ENCODE results near the gene DYNLT4.

DNA sequence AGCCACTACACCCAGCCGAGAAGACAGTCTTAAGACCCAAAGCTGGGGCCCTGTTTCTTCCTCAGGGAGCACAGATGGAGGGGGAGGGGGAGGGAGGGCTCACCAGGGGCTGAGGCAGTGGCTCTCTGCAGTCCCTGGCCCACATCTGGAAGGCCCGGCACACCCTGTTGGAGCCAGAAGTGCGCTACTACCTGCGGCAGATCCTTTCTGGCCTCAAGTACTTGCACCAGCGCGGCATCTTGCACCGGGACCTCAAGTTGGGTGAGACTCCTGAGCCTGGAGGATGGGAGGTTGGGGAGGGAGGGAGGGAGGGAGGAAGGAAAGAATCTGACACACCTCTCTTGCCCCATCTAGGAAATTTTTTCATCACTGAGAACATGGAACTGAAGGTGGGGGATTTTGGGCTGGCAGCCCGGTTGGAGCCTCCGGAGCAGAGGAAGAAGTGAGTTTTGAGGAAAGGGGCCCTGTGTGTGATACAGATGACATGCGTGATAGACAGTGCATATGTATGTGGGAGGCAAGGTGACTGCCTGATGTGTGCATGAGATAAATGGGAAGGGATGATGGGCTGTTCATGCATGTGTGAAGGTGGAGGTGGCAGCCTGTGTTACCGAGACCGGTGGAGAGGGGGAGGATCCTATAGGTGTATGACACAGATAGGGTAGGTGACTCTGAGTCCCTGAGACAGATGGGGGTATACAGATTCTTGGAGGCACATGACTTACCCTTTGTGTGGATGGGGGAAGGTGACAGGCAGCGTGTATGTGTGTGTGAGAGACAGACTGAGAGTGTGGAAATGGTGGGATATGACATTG is 5.5 kb downstream of the DYNLT4 start:
- TF ChIP-seq, protein P1, sequence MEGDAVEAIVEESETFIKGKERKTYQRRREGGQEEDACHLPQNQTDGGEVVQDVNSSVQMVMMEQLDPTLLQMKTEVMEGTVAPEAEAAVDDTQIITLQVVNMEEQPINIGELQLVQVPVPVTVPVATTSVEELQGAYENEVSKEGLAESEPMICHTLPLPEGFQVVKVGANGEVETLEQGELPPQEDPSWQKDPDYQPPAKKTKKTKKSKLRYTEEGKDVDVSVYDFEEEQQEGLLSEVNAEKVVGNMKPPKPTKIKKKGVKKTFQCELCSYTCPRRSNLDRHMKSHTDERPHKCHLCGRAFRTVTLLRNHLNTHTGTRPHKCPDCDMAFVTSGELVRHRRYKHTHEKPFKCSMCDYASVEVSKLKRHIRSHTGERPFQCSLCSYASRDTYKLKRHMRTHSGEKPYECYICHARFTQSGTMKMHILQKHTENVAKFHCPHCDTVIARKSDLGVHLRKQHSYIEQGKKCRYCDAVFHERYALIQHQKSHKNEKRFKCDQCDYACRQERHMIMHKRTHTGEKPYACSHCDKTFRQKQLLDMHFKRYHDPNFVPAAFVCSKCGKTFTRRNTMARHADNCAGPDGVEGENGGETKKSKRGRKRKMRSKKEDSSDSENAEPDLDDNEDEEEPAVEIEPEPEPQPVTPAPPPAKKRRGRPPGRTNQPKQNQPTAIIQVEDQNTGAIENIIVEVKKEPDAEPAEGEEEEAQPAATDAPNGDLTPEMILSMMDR (IDR thresholded peaks at IDR 0.05): no peak
- TF ChIP-seq POLR2AphosphoS5 (IDR thresholded peaks at IDR 0.05): no peak
